Activated effector memory CD4-positive, alpha-beta T cell treated with anti-CD3 and anti-CD28 coated beads, Interleukin-2, amount 50 U/mL, for 16 hours (primary cell): ENCODE measurements around the gene ART4.
A peak's percentile ranks its signal among the peaks of the same experiment; 100 is the strongest.

Source experiments
- DNase-seq: peaks from one replicate; pipeline ENCODE4 v3.0.0-alpha.2; 2020

The ART4 gene, protein sequence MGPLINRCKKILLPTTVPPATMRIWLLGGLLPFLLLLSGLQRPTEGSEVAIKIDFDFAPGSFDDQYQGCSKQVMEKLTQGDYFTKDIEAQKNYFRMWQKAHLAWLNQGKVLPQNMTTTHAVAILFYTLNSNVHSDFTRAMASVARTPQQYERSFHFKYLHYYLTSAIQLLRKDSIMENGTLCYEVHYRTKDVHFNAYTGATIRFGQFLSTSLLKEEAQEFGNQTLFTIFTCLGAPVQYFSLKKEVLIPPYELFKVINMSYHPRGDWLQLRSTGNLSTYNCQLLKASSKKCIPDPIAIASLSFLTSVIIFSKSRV

DNA sequence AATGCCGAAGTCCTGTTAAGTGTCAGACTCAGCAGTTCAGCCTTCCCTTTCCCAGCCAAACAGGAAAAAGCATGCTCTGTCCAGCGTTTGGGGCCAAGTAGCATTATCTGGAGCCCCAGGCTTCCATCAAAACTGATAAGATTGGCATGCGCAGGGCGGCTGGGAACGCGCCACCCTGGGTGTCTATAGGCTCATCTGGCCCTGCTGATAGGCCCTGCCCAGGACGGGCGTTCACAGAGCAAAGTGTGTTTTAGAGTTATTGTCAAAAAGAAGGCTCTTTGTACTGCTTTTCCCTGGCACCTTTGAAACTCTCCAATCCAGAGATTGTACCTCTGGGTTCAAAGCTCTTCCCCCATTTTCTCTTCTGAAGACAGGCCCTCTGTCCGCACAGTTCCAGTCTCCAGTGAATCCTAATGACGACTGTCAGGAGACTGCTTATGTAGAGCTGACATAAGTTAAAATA, at the start of gene ART4:
Gene ART4 (minus strand): TSS at position 102 of the 463 bp plus-strand sequence. CDS start 413 bp downstream, outside the sequence.
- no peak for DNase-seq

DNA sequence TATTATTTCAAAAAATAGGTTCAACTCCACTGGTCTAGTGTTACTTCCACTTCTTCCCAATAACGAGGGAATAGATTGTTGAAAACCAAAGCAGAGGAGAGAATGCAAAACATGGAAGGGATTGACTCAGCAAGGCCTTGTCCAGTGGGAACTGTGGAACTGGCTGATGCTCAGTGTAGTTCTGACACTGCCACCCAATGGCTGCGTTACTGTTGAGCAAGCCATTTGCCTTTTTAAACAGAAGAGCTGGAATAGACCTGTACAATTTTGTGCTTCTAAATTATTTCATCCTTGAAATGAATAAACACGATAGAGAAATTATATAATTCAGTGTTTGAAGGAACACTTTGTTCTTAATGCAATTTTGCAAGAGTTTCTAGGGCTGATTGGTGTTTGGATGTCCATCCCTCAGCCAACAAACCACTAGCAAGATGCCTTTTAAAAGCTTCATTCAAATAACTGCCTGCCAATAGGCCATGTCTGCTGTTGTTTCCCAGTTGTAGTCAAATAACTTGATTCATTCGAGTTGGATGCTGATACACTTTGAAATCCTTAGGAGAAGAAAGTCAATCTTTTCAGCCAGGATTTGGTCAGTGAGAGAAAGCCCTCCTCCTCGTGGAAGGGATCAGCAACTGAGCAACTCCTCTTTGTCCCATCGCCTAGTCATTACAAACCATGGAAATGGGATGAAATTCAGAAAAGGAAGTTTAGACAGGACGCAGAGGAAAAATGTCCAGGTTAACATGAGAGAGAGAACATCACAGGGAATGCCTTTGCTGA, 49.6 kb upstream of the ART4 start:
- no peak for DNase-seq

DNA sequence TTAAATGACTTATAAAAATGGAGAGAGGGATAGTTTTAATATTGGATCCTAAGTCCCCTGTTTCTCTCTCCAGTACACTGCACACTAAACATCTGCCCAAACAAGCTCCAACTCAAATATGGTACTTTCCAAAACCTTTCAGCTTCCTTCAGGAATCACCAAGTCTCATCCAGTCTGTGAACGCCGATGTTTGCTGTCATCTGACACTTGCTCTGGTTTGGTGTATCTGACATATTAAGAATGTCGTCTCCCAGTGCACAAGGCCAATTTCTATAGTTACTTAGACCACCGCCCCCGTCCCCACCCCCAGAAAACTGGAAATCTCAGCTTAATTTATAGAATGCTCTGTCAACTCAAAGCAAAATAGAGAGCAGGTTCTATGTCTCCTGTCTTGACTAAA, 47.4 kb upstream of the ART4 start:
- DNase-seq: no peak

DNA sequence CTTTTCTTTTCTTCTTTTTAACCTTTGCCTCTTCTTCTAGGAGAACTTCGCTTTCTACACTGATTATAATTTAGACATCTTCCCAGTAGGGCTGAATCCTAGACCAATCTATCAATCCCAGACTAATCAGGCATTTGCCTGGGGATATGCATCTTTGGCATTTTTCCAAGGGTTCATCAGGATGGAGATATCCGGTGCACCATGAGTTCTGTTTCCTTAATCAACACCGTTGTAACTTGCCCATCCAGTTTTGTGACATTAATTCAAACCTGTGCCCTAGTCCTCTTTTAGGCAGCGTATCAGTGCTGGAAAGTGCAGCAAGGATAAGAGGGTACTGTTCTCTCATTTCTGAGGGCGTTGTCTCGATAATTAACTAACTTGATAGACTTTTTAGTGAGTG, 42.9 kb upstream of the ART4 start:
- no peak for DNase-seq

DNA sequence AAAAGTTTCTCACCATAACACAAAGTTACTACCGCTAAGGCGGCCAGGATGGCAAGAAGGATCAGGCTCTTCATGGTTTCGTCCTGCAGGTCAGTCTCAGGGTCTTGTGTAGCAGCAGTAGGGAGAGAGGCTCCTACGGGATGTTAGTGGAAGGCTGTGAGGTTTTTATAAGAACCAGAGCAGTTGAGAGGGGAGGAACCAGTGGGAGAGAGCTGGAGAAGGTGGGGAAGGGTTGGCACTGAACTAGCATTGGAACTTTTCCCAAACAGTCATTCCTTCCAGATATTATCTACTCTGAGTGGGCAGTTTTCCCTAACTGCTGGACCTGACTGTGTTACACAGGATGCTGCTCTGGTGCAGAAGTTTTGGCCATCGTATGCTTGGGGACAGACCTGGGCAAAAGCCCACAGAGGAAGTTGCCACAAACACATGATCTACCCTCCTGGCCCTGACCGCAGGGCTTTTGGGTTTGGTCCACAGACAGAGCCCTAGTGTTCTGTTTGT, 42.4 kb upstream of the ART4 start, which contains the start of gene MGP:
Gene MGP (minus strand): TSS at position 137 of the 504 bp plus-strand sequence. CDS start 63 bp downstream, at position 74.
- DNase-seq: no peak

DNA sequence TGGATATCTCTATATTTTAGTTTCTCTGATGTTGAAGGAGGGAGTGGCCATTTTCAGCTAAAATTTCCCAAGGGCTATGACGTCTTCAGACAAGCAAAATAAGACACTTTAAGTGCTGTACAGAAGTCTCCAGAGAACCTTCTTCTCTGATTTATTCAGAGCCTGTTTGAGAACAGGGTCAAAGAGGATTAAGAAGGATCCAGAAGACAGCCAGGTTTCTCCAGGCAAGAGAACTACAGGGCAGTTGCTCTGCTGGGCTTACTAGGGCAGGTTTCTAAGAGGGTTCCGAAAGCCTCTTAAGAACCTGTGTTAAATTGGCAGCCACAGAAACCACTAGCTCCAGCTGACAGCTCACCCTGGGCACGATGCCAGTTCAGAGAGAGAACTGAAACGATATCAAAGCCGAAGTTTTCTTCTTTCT, 41.1 kb upstream of the ART4 start:
- peak; percentile 88 for DNase-seq

DNA sequence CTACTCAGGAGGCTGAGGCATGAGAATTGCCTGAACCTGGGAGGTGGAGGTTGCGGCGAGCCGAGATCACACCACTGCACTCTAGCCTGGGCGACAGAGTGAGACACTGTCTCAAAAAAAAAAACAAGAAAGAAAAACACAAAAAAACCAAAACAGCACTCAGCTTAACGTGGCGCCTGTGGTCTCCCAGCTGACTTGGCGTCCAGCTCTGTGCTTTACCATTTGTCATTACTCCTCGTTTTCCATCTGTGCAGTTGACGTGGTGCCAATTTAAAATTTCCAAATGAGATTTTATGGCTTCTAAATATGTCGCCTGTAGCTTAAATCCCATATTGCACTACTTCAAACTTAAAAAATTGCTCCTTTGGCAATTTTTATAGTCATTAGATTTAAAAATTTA, 40.4 kb upstream of the ART4 start:
- no peak for DNase-seq

DNA sequence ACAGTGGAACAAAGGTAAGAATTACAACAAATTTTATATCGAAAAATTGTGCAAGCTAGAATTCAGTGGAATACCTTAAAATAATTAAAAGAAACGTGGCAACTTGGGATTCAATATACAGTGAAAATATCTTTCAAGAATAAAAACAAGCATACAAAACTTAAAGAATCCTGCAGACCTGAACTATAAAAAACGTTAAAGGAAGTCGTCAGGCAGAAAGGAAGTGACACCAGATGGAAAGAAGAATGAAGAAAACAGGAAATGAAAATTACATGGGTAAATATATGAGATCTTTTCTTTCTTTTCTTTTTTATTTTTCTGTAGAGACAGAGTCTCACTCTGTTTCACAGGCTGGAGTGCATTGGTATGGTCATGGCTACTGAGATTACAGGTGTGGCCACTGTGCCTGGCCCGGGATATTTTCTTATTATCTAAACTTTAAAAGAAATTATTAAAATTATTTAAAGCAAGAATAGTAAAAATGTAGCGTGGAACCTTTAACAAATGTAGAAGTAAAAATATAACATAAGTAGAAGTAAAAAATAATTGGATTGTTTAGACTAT, 37.6 kb upstream of the ART4 start:
- no peak for DNase-seq

DNA sequence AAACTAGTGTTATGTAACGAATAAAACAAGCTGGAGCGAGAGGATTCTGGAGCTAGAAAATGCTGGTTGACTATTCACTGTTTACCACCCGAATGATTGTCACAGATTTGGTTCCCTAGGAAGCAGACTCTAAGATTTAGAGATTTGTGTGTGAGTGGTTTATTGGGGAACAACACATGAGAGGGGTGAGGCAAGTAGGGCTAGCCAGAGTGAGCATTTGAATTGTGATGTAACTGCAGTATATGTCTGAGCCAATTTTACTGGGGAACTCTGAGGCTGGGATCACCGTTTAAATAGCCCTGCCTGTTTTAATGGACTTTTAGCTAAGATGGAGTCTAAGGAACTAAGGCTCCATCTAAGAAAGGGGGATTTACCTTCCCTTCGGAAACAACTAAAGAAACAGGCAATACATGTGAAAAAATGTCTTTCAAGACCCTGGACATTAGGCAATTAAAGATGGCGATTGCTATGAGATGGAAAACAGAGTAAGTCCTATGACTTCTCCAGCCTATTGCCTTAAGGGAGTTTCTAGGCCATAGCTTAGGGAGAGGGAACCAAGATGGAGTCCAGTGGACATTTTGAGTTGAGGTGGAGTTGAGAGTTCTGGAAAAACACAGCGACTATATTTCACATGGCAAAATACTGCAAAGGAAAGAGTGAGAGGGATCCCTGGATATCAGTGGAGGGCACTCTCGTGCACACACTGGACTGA, 36.1 kb upstream of the ART4 start:
- DNase-seq: no peak

DNA sequence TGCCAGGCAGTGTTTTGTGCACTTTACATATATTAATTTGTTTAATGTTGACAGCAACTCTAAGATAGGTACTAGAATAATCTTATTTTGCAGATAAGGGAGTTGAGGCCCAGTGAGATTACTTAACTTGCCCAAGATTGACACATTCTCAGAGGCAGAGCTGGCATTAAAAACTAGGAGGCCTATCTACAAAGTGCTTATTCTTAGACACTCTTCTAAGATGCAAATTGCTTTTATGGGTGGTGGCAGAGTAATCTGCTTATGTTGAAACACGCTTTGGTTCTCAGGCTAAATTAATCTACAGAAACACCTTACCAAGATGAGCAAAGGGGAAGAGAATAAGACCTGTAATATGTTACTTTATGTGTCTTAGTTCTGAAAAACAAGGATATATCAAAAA, 35.2 kb upstream of the ART4 start:
- no peak for DNase-seq

DNA sequence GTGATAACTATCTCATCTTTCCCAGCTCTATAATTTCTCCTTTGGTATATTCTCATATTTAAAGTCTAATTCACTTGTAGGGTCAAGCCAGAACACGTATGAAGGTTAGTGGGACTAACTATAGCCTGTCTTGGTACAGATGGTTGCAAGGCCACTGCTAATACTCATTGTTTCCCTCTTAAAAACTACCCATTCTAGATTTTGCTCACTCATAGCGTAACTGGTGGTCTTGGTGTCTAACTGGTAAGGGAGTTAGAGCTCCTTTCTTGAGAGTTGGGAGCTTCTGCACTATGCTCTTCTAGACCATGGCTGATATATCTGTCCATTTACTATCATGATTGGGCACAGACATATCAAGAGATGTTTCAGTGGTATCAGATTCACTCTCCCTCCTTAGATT, 33.5 kb upstream of the ART4 start:
- DNase-seq: no peak

DNA sequence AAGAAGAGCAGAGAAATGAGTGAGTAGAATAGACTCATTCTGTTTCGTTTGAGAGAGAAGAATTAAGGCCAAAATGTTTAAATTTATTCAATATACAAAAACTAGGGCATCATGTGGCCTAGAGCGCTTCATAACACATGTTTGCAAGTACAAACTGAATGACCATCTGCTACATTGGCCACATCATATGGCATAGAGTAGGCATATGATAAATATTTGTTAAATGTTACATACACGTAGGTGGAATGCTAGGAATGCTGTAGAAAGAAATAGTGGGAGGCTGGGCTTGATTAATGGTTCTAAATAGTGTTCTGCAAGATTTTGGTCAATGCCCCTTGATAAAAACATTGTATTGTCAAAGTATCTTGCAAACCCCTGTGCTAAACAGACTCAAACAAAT, 31.6 kb upstream of the ART4 start:
- DNase-seq: no peak

DNA sequence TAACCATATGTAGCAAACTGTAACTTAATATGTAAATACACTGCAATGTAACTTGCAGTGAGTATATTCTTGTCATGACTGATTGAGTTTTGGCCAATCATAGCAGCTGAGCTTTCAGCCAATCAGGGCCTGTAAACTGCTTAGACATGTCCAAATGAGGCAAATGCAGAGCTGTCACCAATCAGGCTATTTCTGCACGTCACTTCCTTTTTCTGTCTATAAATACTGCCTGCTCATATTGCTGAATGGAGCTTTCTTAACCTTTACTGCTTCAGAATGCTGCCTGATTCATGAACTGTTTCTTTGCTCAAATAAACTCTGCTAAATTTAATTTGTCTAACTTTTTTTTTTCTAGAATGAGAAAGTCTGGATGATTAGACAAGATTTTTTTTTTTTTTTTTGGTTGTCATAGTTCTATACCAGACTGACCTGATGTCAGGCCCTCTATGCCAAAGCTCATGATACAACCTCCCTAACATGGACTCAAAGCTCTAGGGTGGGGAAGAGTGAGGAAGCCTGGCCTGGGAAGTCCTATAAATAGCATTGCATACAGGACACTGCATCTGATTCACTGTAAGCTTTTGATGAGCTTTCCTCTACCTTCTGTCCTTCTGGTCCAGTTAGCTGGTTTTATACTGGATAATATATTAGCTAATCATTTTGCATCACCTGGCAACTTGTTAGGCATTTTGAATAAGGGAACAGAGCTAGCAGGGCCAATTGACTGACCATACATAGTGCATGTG, 30.3 kb upstream of the ART4 start:
- no peak for DNase-seq

DNA sequence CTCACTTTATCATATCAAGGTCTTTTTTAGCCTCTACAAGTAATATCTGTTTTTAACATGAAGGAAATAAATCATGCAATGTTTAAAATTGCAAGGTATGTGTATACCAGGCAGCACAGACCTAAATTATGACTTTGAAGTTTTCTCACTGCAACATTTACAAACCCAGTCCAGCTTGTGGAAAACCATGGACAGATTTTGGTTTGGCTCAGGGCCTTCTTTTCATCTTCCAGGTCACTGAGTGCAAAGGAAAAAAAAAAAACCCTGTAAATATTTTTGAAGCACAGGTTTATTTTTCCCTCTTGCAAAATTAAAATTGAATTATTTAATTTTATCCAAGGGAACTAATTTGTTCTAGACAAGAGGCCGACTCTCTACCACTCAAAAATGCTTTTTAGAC, 28.6 kb upstream of the ART4 start:
- no peak for DNase-seq

DNA sequence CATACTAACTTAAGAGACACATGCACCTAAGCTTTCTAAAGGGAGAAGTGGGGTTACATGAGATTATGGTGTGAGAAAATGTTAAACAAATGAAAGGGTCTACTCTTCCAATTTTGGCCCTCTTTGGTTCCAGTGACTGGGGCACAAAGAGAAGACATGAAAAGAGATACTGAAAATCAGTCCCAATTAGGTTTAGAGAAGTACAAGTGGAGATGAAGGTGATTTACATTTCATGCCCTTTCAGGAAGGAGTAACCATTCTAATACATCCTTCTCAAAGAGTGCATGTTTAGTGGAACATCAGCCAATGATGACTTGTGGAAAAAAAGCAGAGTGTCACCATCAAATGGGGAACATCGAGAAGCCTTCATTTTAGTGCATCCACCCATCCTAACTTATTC, 27.9 kb upstream of the ART4 start:
- DNase-seq: no peak

DNA sequence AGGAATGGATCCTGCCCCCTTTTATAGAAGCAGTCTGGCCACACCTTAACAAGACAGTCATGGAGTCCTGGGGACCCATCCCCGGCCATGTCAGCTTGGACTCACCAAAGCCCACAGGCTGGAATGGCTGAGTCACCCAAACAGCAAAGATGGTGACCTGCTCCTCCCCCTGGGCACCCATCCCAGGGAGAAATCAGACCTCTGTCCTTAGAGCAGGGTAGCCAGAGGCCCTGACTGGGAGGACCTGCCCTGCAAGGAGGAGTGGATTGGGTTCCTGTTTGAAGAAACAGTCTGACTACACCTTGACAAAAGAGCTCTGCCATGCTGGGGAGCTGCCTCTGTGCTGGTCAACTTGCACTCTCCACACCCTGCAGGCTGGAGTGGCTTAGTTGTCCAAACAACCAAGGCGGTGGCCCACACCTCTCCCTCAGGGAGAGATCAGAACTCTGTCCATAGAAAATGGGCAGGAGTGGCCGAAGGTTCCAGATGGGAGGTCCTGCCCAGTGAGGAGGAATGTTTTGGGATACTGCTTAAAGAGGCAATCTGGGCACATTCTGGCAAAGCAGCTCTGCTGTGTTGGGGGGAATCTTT, 25.7 kb upstream of the ART4 start:
- no peak for DNase-seq

DNA sequence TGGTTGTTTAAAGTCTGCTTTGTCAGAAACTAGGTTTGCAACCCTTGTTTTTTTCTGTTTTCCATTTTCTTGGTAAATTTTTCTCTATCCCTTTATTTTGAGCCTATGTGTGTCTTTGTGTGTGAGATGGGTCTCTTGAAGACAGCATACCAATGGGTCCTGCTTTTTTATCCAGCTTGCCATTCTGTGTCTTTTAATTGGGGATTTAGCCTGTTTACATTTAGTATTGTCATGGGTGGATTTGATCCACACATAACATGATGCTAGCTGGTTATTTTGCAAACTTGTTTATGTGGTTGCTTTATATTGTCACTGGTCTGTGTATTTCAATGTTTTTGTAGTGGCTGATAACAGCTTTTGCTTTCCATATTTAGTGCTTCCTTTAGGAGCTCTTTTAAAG, 17.2 kb upstream of the ART4 start:
- DNase-seq: no peak

DNA sequence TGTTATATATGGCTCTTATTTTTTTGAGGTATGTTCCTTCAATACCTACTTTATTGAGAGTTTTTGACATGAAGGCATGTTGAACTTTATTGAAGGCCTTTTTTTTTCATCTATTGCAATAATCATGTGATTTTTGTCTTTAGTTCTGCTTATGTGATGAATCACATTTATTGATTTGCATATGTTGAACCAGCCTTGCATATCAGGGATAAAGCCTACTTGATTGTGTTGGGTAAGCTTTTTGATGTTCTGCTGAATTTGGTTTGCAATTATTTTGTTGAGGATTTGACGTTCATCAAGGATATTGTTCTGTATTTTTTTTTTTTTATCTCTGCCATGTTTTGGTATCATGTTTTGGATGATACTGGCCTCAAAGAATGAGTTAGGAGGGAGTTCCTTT, 15.2 kb upstream of the ART4 start:
- DNase-seq: no peak

DNA sequence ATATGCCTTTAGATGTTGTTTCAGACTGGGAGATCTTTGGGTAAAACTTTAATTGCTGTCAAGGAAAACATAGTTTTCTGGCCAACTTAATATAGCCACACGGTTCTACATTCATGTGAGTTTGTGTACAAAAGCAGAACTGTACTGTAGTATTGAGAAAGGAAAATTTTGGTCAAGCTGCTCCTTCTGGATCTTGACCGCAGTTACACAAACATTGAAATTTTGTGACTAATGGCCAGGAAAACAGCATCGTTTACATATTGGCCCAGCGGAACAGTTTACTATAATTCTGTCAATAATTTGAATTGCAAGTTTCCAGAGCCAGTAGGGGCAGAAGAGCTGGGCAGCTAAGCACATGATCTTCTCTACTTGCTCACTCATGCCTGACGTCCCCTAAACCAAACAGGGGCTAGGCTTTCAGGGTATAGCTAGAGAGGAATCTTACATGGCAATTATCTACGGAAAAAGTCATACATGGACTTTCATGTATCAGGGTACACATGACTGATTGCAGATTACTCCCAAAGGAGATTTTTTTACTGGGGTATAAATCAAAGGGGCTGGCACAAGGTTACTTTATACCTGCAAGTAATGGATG, 11.4 kb upstream of the ART4 start:
- no peak for DNase-seq

DNA sequence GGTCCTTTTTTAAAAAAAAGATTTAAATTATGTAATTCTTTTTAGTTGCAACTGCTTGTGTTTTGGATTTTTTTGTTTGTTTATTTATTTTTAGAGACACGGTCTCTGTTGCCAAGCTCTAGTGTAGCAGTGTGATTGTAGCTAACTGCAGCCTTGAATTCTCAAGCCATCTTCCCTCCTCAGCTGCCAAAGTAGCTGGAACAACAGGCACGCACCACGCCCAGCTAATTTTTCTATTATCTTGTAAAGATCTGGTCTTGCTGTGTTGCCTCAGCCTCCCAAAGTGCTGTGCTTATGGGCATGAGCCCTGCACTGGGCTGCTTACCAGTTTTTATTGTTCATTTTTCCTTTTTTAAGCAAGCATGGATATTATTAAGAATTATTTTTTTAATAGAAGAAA, 10.6 kb upstream of the ART4 start:
- no peak for DNase-seq

DNA sequence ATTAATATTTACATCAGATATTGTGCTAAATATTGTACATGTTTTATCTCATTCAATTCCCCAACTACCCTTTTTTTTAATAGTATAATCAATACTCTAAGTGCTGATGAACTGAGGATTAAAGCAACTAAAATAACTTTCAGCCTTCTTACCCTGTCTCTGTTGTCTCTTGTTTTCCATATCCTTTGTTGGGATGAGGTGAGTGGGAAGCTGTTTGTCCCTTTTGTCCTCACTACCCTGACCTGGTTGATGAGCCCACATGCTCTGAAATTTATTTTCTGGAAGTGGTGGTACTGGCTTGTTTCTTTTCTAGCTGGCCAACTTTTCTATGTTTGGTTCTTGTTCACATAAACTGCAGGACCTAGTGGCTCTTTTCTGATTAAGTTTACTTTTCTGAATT, 9.6 kb upstream of the ART4 start:
- no peak for DNase-seq
